Fibroblast of lung (primary cell): Measurements from ENCODE around the gene AMBRA1. TPM values are rescaled to one million over a fixed set of nuclear protein-coding genes. Genes with fewer than 3 reads are reported as not detected.

Experiments
- DNase-seq, 2 donors: peaks; one replicate each; pipeline versions ENCODE4 v3.0.0 to v3.0.0-alpha.2; 2010; ENCODE audit warnings: low read depth in 2 of 2
- H2AFZ ChIP-seq: 2 replicates; pipeline ENCODE4 v1.5.1; 2012; ENCODE audit warnings: low read length, control low read depth, inconsistent platforms
- H3K27ac ChIP-seq: 2 replicates; pipeline ENCODE4 v1.5.1; 2011; ENCODE audit warnings: low read length, control low read depth; ENCODE audit not compliant: insufficient read depth
- H3K27me3 ChIP-seq: 2 replicates; pipeline ENCODE4 v1.5.1; 2011; ENCODE audit warnings: mild to moderate bottlenecking, low read length; ENCODE audit not compliant: control insufficient read depth, insufficient read depth
- H3K36me3 ChIP-seq: 2 replicates; pipeline ENCODE4 v1.5.1; 2011; ENCODE audit warnings: low read length; ENCODE audit not compliant: control insufficient read depth, insufficient read depth
- H3K4me1 ChIP-seq: 2 replicates; pipeline ENCODE4 v1.5.1; 2011; ENCODE audit warnings: low read length; ENCODE audit not compliant: control insufficient read depth, insufficient read depth; ENCODE audit errors: extremely low read depth
- H3K4me2 ChIP-seq: 2 replicates; pipeline ENCODE4 v1.5.1; 2011; ENCODE audit warnings: low read length, control low read depth; ENCODE audit not compliant: insufficient read depth; ENCODE audit errors: extremely low read depth
- H3K4me3 ChIP-seq, 4 experiments: fragments of 200-600 bp in 1 of 4; sonication (generic) in 1 of 4; replicated peaks in 1 of 4; 2 replicates each; pipeline ENCODE4 v1.5.1; 2011 to 2016; ENCODE audit warnings: low read length in 4 of 4, low read depth in 3 of 4, mild to moderate bottlenecking in 3 of 4, control low read depth in 2 of 4, inconsistent platforms in 1 of 4, mixed read lengths in 1 of 4; ENCODE audit not compliant: insufficient read depth in 1 of 4; ENCODE audit errors: control extremely low read depth in 1 of 4
- H3K79me2 ChIP-seq: 2 replicates; pipeline ENCODE4 v1.5.1; 2012; ENCODE audit warnings: mild to moderate bottlenecking, low read length, inconsistent platforms; ENCODE audit not compliant: control insufficient read depth, insufficient read depth
- H3K9ac ChIP-seq: 2 replicates; pipeline ENCODE4 v1.5.1; 2011; ENCODE audit warnings: mild to moderate bottlenecking, low read length, control low read depth; ENCODE audit not compliant: insufficient read depth
- H3K9me3 ChIP-seq: 2 replicates; pipeline ENCODE4 v1.5.1; 2012; ENCODE audit warnings: low read depth, low read length; ENCODE audit not compliant: control insufficient read depth, insufficient read depth
- H4K20me1 ChIP-seq: 2 replicates; pipeline ENCODE4 v1.5.1; 2011; ENCODE audit warnings: low read length; ENCODE audit not compliant: control insufficient read depth, insufficient read depth; ENCODE audit errors: extremely low read depth
- EZH2 ChIP-seq: IDR thresholded peaks from 2 replicates; pipeline ENCODE4 v1.5.1; 2012; ENCODE audit warnings: low read length, control low read depth, mild to moderate bottlenecking; ENCODE audit errors: missing control alignments
- polyA plus RNA-seq, 2 donors: library from polyadenylated mRNA; depleted of rRNA in 1 of 2; stranded (reverse) in 1 of 2; unstranded in 1 of 2; fragments of >200 nt; gene quantifications; 2 replicates each; pipeline ENCODE4 v1.2.1, GENCODE V29; 2011 to 2012; ENCODE audit warnings: missing spikeins in 1 of 2
- total RNA-seq: library from RNA; depleted of rRNA; stranded (reverse); fragments of >200 nt; gene quantifications from 2 replicates; pipeline ENCODE4 v1.2.1, GENCODE V29; 2014
- TF ChIP-seq, protein P1 (sequence below), 2 donors: IDR thresholded peaks in 1 of 2; conservative IDR thresholded peaks in 1 of 2; 1 replicate in 1 of 2; 2 replicates in 1 of 2; pipeline ENCODE4 v1.5.1; 2011 to 2012; ENCODE audit warnings: low read length in 2 of 2, control low read depth in 1 of 2, inconsistent platforms in 1 of 2, low read depth in 1 of 2, mild to moderate bottlenecking in 1 of 2

AMBRA1 gene
- total and polyA plus RNA-seq, 2 donors (not counting 1 experiment from before 2014, with no cell fraction given), result 8.3 to 23.3 TPM

DNA sequence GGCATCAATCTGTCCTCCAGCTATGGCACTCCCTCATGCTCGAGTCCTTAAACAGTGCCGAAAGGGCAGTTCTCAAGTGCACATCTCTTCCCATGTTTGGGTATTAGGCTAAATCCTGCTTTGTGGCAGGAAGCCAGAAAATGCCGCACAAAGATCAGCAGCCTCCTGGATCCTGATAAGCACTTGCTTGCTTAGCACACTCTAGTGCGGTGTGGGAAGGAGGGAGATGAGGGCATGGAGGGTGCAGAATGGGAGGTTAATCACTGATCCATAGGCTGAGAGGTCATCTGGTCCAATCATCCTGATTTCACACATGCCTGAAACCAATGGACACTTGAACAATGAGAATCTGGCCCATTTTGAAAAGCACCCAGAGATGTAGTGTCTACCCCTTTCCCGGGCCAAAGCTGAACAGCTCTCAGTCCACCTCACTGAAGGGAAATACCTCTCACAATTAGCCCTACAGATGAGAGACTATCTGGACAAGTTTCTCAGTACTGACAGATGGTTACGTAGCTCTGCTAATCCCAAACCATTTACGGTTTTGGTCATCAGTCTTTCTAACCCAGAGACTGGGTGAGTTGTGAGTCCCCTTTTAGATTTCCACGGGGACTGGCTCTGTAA is 172.5 kb downstream of the AMBRA1 start:
- Histone ChIP-seq H3K4me2 (no peak overlapping the region), H4K20me1 (no peaks in the 10 kb centered on the region), H3K27ac (no peak overlapping the region), H3K9ac (no peak overlapping the region), H2AFZ (no peak overlapping the region), H3K4me3 (no peak overlapping the region), H3K4me1 (no peaks in the 10 kb centered on the region), H3K79me2 (no peaks in the 10 kb centered on the region), H3K9me3 (no peaks in the 10 kb centered on the region), H3K27me3 (no peaks in the 10 kb centered on the region), H3K36me3 (peaks cover 8% of the 10 kb centered on the region)
- TF ChIP-seq EZH2, result no peak
- TF ChIP-seq, protein P1, sequence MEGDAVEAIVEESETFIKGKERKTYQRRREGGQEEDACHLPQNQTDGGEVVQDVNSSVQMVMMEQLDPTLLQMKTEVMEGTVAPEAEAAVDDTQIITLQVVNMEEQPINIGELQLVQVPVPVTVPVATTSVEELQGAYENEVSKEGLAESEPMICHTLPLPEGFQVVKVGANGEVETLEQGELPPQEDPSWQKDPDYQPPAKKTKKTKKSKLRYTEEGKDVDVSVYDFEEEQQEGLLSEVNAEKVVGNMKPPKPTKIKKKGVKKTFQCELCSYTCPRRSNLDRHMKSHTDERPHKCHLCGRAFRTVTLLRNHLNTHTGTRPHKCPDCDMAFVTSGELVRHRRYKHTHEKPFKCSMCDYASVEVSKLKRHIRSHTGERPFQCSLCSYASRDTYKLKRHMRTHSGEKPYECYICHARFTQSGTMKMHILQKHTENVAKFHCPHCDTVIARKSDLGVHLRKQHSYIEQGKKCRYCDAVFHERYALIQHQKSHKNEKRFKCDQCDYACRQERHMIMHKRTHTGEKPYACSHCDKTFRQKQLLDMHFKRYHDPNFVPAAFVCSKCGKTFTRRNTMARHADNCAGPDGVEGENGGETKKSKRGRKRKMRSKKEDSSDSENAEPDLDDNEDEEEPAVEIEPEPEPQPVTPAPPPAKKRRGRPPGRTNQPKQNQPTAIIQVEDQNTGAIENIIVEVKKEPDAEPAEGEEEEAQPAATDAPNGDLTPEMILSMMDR (conservative IDR thresholded peaks at IDR 0.05 in 1 of 2, IDR thresholded peaks at IDR 0.05 in 1 of 2; ENCODE audit: low read depth in 1 of 2, low read length in 2 of 2), result no peak
- no peak for DNase-seq

DNA sequence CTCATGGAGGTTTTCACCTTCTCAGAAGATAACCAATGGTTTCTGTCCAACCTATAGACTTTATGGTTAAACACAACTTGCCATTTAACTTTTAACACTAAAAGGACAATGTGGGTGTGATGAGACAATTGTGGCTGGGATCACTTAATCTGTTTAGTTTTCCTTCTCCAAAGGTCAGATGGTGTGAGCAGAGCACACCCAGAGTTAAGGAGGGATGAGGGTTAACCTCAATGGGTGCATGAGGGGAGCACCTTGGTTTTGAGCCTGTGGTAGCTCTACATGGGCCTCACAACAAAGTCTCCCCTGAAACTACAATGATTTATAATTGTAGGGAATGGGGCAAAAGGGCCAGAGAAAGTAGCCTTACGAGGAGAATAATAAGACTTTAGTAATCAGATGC is 173.3 kb downstream of the AMBRA1 start:
- no peak for TF ChIP-seq EZH2
- TF ChIP-seq, protein P1 (conservative IDR thresholded peaks at IDR 0.05 in 1 of 2, IDR thresholded peaks at IDR 0.05 in 1 of 2; ENCODE audit: low read depth in 1 of 2, low read length in 2 of 2), result no peak
- Histone ChIP-seq H3K27me3 (no peaks in the 10 kb centered on the region), H4K20me1 (no peaks in the 10 kb centered on the region), H3K4me1 (no peaks in the 10 kb centered on the region), H2AFZ (no peak overlapping the region), H3K9ac (no peak overlapping the region), H3K4me3 (no peak overlapping the region), H3K36me3 (peaks cover 8% of the 10 kb centered on the region), H3K9me3 (no peaks in the 10 kb centered on the region), H3K4me2 (no peak overlapping the region), H3K79me2 (no peaks in the 10 kb centered on the region), H3K27ac (no peak overlapping the region)
- DNase-seq, result no peak

DNA sequence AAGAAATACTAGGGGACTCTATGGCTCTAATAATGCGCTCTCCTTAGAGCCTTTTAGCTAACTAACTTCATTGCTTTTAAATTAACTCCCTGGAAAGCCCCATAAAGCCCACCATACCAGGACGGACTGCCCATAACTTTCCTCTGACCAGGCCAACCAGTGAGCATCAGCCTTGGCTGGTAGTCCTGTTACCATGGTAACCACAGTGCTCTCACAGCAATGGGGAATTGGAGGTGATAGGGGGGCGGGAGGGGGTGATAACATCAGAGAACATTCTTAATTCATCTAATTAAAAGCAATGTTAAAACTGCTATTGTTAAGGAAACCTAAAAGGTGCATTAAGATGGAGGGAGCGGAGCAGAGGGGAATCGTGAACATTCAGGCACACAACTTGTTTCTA is 175.1 kb downstream of the AMBRA1 start:
- Histone ChIP-seq H3K4me1 (no peaks in the 10 kb centered on the region), H4K20me1 (no peaks in the 10 kb centered on the region), H3K9me3 (no peaks in the 10 kb centered on the region), H3K27ac (no peak overlapping the region), H3K4me3 (no peak overlapping the region), H3K79me2 (no peaks in the 10 kb centered on the region), H3K36me3 (peaks cover 11% of the 10 kb centered on the region), H3K4me2 (no peak overlapping the region), H2AFZ (no peak overlapping the region), H3K9ac (no peak overlapping the region), H3K27me3 (no peaks in the 10 kb centered on the region)
- DNase-seq, result no peak
- no peak for TF ChIP-seq EZH2
- TF ChIP-seq, protein P1 (conservative IDR thresholded peaks at IDR 0.05 in 1 of 2, IDR thresholded peaks at IDR 0.05 in 1 of 2; ENCODE audit: low read depth in 1 of 2, low read length in 2 of 2), result no peak
